CD8-positive, alpha-beta memory T cell (primary cell): ENCODE measurements around the gene SERGEF. TPM values are rescaled to one million over a fixed set of nuclear protein-coding genes. Genes with fewer than 3 reads are reported as not detected.
"Not testable (repeated sequence)": the region's sequence is repeated elsewhere in the genome, so short reads cannot be mapped to it uniquely, and the experiment has no call there.

Experiments used
- CTCF ChIA-PET: fragments of 350-600 bp; sonication (Branson Sonifier 250); formaldehyde crosslinking; loops from one replicate; lab custom pipeline; 2021; ENCODE audit warnings: antibody characterized with exemption; lab: Charles Lee
- POLR2A ChIA-PET: fragments of 350-600 bp; sonication (Branson Sonifier 250); formaldehyde crosslinking; loops from one replicate; lab custom pipeline; 2021; ENCODE audit warnings: antibody characterized with exemption; lab: Charles Lee
- DNase-seq, 5 donors: peaks; one replicate each; pipeline versions ENCODE4 v3.0.0 to v3.0.0-alpha.2; 2020 to 2022; ENCODE audit warnings: mixed read lengths in 1 of 5
- H3K27ac ChIP-seq: one replicate; pipeline ENCODE4 v1.7.0; 2013; ENCODE audit warnings: low read depth, mild to moderate bottlenecking, low read length, moderate library complexity
- H3K27me3 ChIP-seq: 2 replicates; pipeline ENCODE4 v1.7.0; 2013; ENCODE audit warnings: low read length, mild to moderate bottlenecking; ENCODE audit not compliant: insufficient read depth, poor library complexity, severe bottlenecking
- H3K36me3 ChIP-seq: 2 replicates; pipeline ENCODE4 v1.7.0; 2013; ENCODE audit warnings: mild to moderate bottlenecking, low read length, moderate library complexity; ENCODE audit not compliant: insufficient read depth
- H3K4me1 ChIP-seq: 2 replicates; pipeline ENCODE4 v1.7.0; 2013; ENCODE audit warnings: mild to moderate bottlenecking, low read length, moderate library complexity; ENCODE audit not compliant: insufficient read depth
- H3K4me3 ChIP-seq: 2 replicates; pipeline ENCODE4 v1.7.0; 2013; ENCODE audit warnings: mild to moderate bottlenecking, low read length
- H3K9me3 ChIP-seq: 2 replicates; pipeline ENCODE4 v1.7.0; 2013; ENCODE audit warnings: mild to moderate bottlenecking, low read length
- H3K27ac Mint-ChIP-seq, 8 donors: one replicate each; pipeline ENCODE4 v1.8.0; 2020 to 2021; ENCODE audit warnings: mixed read lengths in 8 of 8, mild to moderate bottlenecking in 6 of 8, inconsistent platforms in 3 of 8, moderate library complexity in 3 of 8
- H3K27me3 Mint-ChIP-seq, 2 donors: one replicate each; pipeline ENCODE4 v1.8.0; 2020 to 2021; ENCODE audit warnings: mixed read lengths in 2 of 2, mild to moderate bottlenecking in 1 of 2, moderate library complexity in 1 of 2
- H3K36me3 Mint-ChIP-seq, 3 donors: one replicate each; pipeline ENCODE4 v1.8.0; 2020 to 2021; ENCODE audit warnings: mixed read lengths in 3 of 3, inconsistent platforms in 1 of 3, mild to moderate bottlenecking in 1 of 3
- H3K4me1 Mint-ChIP-seq, 3 donors: one replicate each; pipeline ENCODE4 v1.8.0; 2020 to 2021; ENCODE audit warnings: mixed read lengths in 3 of 3, inconsistent platforms in 1 of 3, mild to moderate bottlenecking in 1 of 3
- H3K4me3 Mint-ChIP-seq, 7 donors: one replicate each; pipeline ENCODE4 v1.8.0; 2020 to 2021; ENCODE audit warnings: mixed read lengths in 7 of 7, mild to moderate bottlenecking in 6 of 7, moderate library complexity in 4 of 7, inconsistent platforms in 2 of 7
- H3K9me3 Mint-ChIP-seq, 5 donors: one replicate each; pipeline ENCODE4 v1.8.0; 2020 to 2022; ENCODE audit warnings: mixed read lengths in 5 of 5, mild to moderate bottlenecking in 3 of 5, moderate library complexity in 2 of 5, inconsistent platforms in 1 of 5
- polyA plus RNA-seq: library from polyadenylated mRNA; unstranded; fragments of 300-500 nt; fragmentation: Illumina TruSeq; gene quantifications from one replicate; pipeline ENCODE4 v1.2.3, GENCODE V29; 2021
- total RNA-seq, 2 experiments: library from RNA; stranded (reverse); gene quantifications; one replicate each; pipeline ENCODE4 v1.2.3, GENCODE V29; 2021

SERGEF gene
- total and polyA plus RNA-seq, 3 experiments from 2014 or later: 30.0 to 69.3 (median 34.5) TPM

DNA sequence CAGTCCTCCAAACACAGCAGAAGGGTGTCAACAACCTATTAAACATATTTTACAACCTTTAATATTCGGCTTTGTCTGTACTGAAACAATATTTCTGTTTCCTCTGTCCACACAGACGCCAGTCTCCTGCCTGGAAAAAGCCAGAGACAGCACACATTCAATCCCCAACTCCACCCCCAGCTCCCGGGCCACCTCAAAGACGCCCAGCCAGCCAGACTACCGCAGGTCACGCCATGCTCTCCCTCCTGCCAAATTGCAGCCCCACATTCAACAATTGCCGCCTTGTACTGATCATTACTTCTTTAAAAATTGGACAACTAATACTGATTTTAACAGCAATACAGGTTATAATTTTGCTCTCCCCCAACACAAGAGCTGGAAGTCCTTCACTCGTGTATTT, 1.2 kb downstream of the SERGEF start:
- DNase-seq: peak in 2 of 5 donors; percentile 7 to 44
- peak overlapping the region; percentile 88 to 99 (median 98) for H3K27ac Mint-ChIP-seq
- H3K27me3 ChIP-seq: no peaks in the 10 kb centered on the region
- ChIA-PET POLR2A (no interaction called here), CTCF (no interaction called here)
- peaks cover 27 to 43% (median 41%) of the 10 kb centered on the region in 3 donors for H3K4me1 Mint-ChIP-seq
- H3K4me3 ChIP-seq: no peak overlapping the region
- peaks cover 1 to 19% (median 2%) of the 10 kb centered on the region in 3 donors for H3K36me3 Mint-ChIP-seq
- H3K27me3 Mint-ChIP-seq: no peaks in the 10 kb centered on the region
- no peaks in the 10 kb centered on the region for H3K9me3 Mint-ChIP-seq
- H3K36me3 ChIP-seq: no peaks in the 10 kb centered on the region
- peak overlapping the region; percentile 80 for H3K27ac ChIP-seq
- H3K4me3 Mint-ChIP-seq: peak overlapping the region; percentile 92 to 100 (median 98)
- peaks cover 8% of the 10 kb centered on the region for H3K4me1 ChIP-seq
- no peaks in the 10 kb centered on the region for H3K9me3 ChIP-seq

- H3K4me3 Mint-ChIP-seq: peak overlapping the region in 6 of 7 donors; percentile 26 to 100 (median 98)
- peak in 3 of 5 donors; percentile 15 to 46 (median 25) for DNase-seq
- H3K4me1 Mint-ChIP-seq: peaks cover 27 to 43% (median 41%) of the 10 kb centered on the region in 3 donors
- H3K27ac Mint-ChIP-seq: peak overlapping the region in 7 of 8 donors; percentile 88 to 99 (median 97)
- H3K36me3 ChIP-seq: no peaks in the 10 kb centered on the region
- H3K9me3 Mint-ChIP-seq: no peaks in the 10 kb centered on the region
- H3K9me3 ChIP-seq: no peaks in the 10 kb centered on the region
- ChIA-PET CTCF (interaction anchor here (0.6 to 1.6 kb wide), 4 partner anchors 18 to 104 kb away, joined by 3 to 11 read pairs (median 4); partner anchors contain the start of gene SAAL1), POLR2A (no interaction called here)
- H3K4me1 ChIP-seq: peaks cover 8% of the 10 kb centered on the region
- peak overlapping the region; percentile 80 for H3K27ac ChIP-seq
- H3K27me3 ChIP-seq: no peaks in the 10 kb centered on the region
- no peak overlapping the region for H3K4me3 ChIP-seq
- H3K27me3 Mint-ChIP-seq: no peaks in the 10 kb centered on the region
- peaks cover 3 to 22% (median 4%) of the 10 kb centered on the region in 3 donors for H3K36me3 Mint-ChIP-seq
Measured at GRCh38 chr11:18010977-18011586, 1.8 kb downstream of the SERGEF start.

GRCh38 chr11:18010121-18010670, 2.7 kb downstream of the SERGEF start:
- no peaks in the 10 kb centered on the region for H3K9me3 Mint-ChIP-seq
- CTCF ChIA-PET: interaction anchor here (0.6 to 1.6 kb wide), 6 partner anchors 17 to 105 kb away, joined by 3 to 11 read pairs (median 3); partner anchors contain the start of gene SAAL1
- peak overlapping the region; percentile 43 to 99 (median 96) for H3K27ac Mint-ChIP-seq
- H3K36me3 Mint-ChIP-seq: peaks cover 3 to 30% (median 10%) of the 10 kb centered on the region in 3 donors
- Histone ChIP-seq H3K4me3 (no peak overlapping the region), H3K36me3 (no peaks in the 10 kb centered on the region), H3K9me3 (no peaks in the 10 kb centered on the region), H3K27me3 (no peaks in the 10 kb centered on the region), H3K27ac (no peak overlapping the region), H3K4me1 (peaks cover 8% of the 10 kb centered on the region)
- H3K4me1 Mint-ChIP-seq: peaks cover 27 to 43% (median 41%) of the 10 kb centered on the region in 3 donors
- H3K27me3 Mint-ChIP-seq: no peaks in the 10 kb centered on the region
- DNase-seq: peak in 2 of 5 donors; percentile 18 to 28
- peak overlapping the region in 1 of 7 donors; percentile 26 for H3K4me3 Mint-ChIP-seq
- POLR2A ChIA-PET: interaction anchor here (0.6 kb wide), 1 partner anchor 493 kb away, joined by 3 read pairs; no protein-coding TSS in a partner anchor

DNA sequence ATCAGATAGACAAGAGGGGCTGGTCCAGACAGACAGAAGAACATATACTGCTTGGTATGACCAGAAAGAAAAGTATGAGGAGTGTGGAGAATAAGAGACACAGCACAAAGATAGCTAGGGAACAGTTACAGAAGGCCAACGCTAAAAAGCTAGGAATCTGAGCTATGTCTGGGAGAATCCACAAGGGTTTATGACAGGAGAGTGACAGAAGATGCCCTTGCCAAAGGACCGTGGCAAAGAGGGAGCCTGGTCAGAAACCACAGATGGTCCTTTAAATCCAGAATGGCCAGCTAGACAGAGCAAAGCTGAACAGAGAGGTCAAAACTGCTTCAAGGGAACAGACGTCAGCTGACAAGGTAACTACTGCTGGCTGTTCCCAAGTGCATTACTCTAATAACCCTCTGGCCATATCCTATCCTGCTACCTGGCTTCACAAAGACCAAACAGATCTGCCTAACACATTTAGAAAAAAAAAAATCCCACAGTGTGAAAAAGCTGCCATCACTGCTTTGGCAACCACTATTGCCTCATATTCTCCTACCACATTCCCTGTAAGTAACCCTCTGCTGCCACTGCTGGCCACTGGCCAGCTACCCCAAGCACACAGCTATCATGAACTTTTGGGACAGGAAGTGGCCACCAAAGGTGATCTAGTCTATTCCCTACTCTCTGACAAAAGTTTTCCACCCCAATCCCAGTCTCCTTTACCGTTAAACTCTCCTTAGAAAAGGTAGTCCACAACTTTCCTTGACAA, 7.3 kb downstream of the SERGEF start:
- H3K27ac Mint-ChIP-seq: peak overlapping the region in 2 of 8 donors; percentile 5 to 37
- H3K27me3 ChIP-seq: no peaks in the 10 kb centered on the region

GRCh38 chr11:18001191-18001590, 11.7 kb downstream of the SERGEF start:
- no peaks in the 10 kb centered on the region for H3K4me1 ChIP-seq
- H3K36me3 ChIP-seq: peaks cover 27% of the 10 kb centered on the region
- Mint-ChIP-seq H3K9me3 (no peaks in the 10 kb centered on the region), H3K27ac (peak overlapping the region in 1 of 8 donors; percentile 3), H3K4me1 (peaks cover 0 to 11% (median 0%) of the 10 kb centered on the region in 3 donors), H3K27me3 (no peaks in the 10 kb centered on the region), H3K36me3 (peaks cover 0 to 84% (median 35%) of the 10 kb centered on the region in 3 donors), H3K4me3 (no peak overlapping the region)
- no peaks in the 10 kb centered on the region for H3K9me3 ChIP-seq
- no peak overlapping the region for H3K27ac ChIP-seq
- H3K27me3 ChIP-seq: no peaks in the 10 kb centered on the region
- POLR2A ChIA-PET: no interaction called here
- CTCF ChIA-PET: interaction anchor here (1.3 to 1.5 kb wide), 2 partner anchors 10 to 105 kb away, joined by 3 to 5 read pairs; partner anchors contain the start of gene SAAL1
- DNase-seq: no peak
- no peak overlapping the region for H3K4me3 ChIP-seq

More for the DNA sequence above, 7.3 kb downstream of the SERGEF start:
- Mint-ChIP-seq H3K4me1 (peaks cover 0 to 5% (median 5%) of the 10 kb centered on the region in 3 donors), H3K4me3 (no peak overlapping the region), H3K27me3 (no peaks in the 10 kb centered on the region), H3K9me3 (no peaks in the 10 kb centered on the region), H3K36me3 (peaks cover 3 to 64% (median 25%) of the 10 kb centered on the region in 3 donors)
- Histone ChIP-seq H3K27ac (no peak overlapping the region), H3K36me3 (peaks cover 14% of the 10 kb centered on the region), H3K4me1 (no peaks in the 10 kb centered on the region), H3K4me3 (no peak overlapping the region), H3K9me3 (no peaks in the 10 kb centered on the region)
- CTCF ChIA-PET: no interaction called here
- no peak for DNase-seq
- POLR2A ChIA-PET: no interaction called here

DNA sequence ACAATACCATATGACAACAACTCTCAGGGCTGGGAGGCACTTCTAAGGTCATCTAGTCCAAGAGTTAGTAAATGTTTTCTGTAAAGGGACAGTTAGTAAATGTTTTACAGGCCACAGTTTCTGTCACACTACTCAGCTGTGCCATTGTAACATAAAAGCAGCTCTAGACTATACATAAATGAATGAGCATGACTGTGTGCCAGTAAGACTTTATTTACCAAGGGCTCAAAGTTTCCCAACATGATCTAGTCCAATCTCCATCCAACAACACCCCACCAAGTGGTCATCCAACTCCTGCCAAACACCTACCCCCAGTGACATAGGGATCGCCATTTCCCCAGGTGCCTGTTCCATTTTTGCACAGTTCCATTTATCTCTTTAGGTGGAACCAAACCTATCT, 12.1 kb downstream of the SERGEF start:
- H3K27ac ChIP-seq: no peak overlapping the region
- CTCF ChIA-PET: interaction anchor here (1.3 to 1.5 kb wide), 2 partner anchors 10 to 105 kb away, joined by 3 to 5 read pairs; partner anchors contain the start of gene SAAL1
- Mint-ChIP-seq H3K27me3 (no peaks in the 10 kb centered on the region), H3K27ac (peak overlapping the region in 2 of 8 donors; percentile 3 to 9), H3K4me3 (no peak overlapping the region), H3K4me1 (peaks cover 0 to 11% (median 0%) of the 10 kb centered on the region in 3 donors), H3K9me3 (no peaks in the 10 kb centered on the region), H3K36me3 (peaks cover 0 to 87% (median 33%) of the 10 kb centered on the region in 3 donors)
- DNase-seq: no peak
- POLR2A ChIA-PET: no interaction called here
- no peaks in the 10 kb centered on the region for H3K4me1 ChIP-seq
- no peaks in the 10 kb centered on the region for H3K9me3 ChIP-seq
- no peaks in the 10 kb centered on the region for H3K27me3 ChIP-seq
- H3K4me3 ChIP-seq: no peak overlapping the region
- H3K36me3 ChIP-seq: peaks cover 27% of the 10 kb centered on the region

DNA sequence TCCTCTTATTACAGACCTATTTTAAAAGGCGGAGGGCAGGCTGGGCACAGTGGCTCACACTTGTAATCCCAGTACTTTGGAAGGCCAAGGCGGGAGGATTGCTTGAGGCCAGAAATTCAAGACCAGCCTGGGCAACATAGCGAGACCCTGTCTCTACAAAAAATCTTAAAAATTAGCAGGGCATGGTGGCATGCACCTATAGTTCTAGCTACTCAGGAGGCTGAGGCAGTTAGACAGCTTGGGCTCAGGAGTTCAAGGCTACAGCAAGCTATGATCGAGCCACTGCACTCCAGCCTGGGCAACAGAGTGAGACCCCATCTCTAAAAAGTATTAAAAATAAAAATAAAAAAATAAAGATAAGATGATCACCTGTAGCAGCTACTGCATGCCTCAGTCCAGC, 12.7 kb downstream of the SERGEF start:
- H3K4me1 Mint-ChIP-seq: peaks cover 0 to 11% (median 0%) of the 10 kb centered on the region in 3 donors
- POLR2A ChIA-PET, H3K4me1 ChIP-seq, H3K9me3 ChIP-seq, H3K27ac ChIP-seq, H3K9me3 Mint-ChIP-seq, H3K27me3 ChIP-seq, DNase-seq, H3K27me3 Mint-ChIP-seq, H3K4me3 Mint-ChIP-seq, H3K4me3 ChIP-seq: not testable (repeated sequence)
- CTCF ChIA-PET: interaction anchor here (1.3 to 1.5 kb wide), 2 partner anchors 9 to 106 kb away, joined by 3 to 5 read pairs; partner anchors contain the start of gene SAAL1
- peaks cover 3 to 87% (median 30%) of the 10 kb centered on the region in 3 donors for H3K36me3 Mint-ChIP-seq
- peaks cover 29% of the 10 kb centered on the region for H3K36me3 ChIP-seq
- peak overlapping the region in 1 of 8 donors; percentile 13 for H3K27ac Mint-ChIP-seq
